Measurements from ENCODE around the gene UGT1A8. TPM values are rescaled to one million over a fixed set of nuclear protein-coding genes. Genes with fewer than 3 reads are reported as not detected.

The UGT1A8 gene
- polyA plus RNA-seq, 2 of the 4 experiments (the other 2 are of a cell fraction), result 0.22 TPM; not detected in 1

DNA sequence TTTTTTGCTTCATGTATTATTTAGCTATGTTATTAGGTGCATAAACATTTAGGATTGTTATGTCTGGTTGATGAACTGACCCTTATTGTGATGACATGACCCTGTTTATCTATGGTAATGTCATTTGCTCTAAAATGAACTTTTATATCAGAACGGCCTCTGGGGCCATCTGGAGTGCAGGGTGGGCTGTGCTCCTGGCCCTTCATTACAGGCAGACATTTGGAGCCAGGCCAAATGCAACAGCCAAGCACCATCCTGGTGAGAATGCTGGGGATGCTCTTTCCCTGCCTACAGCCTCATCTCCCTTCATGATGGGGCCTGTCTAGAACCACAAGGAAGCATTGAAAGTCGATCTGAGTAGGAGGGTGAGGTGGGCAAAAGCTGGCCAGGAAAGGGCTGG is 198.9 kb downstream of the UGT1A8 start:
- no peak for FAIRE-seq
- no peak for ATAC-seq
- WGBS (ENCODE audit: missing lambda C conversion rate), result 44% methylated on average over 2 of the region's 2 CpGs
- Histone ChIP-seq H3K9me3 (no peaks in the 10 kb centered on the region), H3K4me1 (peaks cover 24% of the 10 kb centered on the region), H3K27ac (peak overlapping the region; percentile 4 to 81; a peak in 5 of 6 replicates), H3K4me3 (no peak overlapping the region), H3K4me2 (no peak overlapping the region)
- no peak for DNase-seq (ENCODE audit: low read depth in 1 of 2, low spot score in 1 of 2)
- TF ChIP-seq JUN (IDR thresholded peaks at IDR 0.05), result no peak
- no peak for TF ChIP-seq EP300 (IDR thresholded peaks at IDR 0.05)
- no peak for TF ChIP-seq CBX8 (IDR thresholded peaks at IDR 0.05)
- no peak for TF ChIP-seq ESRRA (IDR thresholded peaks at IDR 0.05; ENCODE audit: borderline replicate concordance, low read length)
- no peak for TF ChIP-seq TFCP2L1 (CRISPR knock-in tag; IDR thresholded peaks at IDR 0.05)
- no peak for TF ChIP-seq CHD4 (IDR thresholded peaks at IDR 0.05; ENCODE audit: borderline replicate concordance)
- TF ChIP-seq POLR2AphosphoS2 (conservative IDR thresholded peaks at IDR 0.05; ENCODE audit: low read length), result no peak
- TF ChIP-seq ZNF302 (CRISPR knock-in tag; IDR thresholded peaks at IDR 0.05), result no peak
- TF ChIP-seq CBX2 (IDR thresholded peaks at IDR 0.05; ENCODE audit: borderline replicate concordance, low read depth), result no peak
- no peak for TF ChIP-seq MAFK (IDR thresholded peaks at IDR 0.05; ENCODE audit: partially characterized antibody)
- TF ChIP-seq, protein P1, sequence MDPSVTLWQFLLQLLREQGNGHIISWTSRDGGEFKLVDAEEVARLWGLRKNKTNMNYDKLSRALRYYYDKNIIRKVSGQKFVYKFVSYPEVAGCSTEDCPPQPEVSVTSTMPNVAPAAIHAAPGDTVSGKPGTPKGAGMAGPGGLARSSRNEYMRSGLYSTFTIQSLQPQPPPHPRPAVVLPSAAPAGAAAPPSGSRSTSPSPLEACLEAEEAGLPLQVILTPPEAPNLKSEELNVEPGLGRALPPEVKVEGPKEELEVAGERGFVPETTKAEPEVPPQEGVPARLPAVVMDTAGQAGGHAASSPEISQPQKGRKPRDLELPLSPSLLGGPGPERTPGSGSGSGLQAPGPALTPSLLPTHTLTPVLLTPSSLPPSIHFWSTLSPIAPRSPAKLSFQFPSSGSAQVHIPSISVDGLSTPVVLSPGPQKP (IDR thresholded peaks at IDR 0.05; ENCODE audit: low read depth, low read length), result no peak
- TF ChIP-seq MYC (IDR thresholded peaks at IDR 0.05; ENCODE audit: borderline replicate concordance, low read length), result no peak
- TF ChIP-seq CHD2 (IDR thresholded peaks at IDR 0.05; ENCODE audit: low read length, partially characterized antibody), result no peak
- ChIA-PET POLR2A (no interaction called here), CTCF (interaction anchor here (1.0 kb wide), 1 partner anchor 22 kb away, joined by 3 read pairs; no protein-coding TSS in a partner anchor)

DNA sequence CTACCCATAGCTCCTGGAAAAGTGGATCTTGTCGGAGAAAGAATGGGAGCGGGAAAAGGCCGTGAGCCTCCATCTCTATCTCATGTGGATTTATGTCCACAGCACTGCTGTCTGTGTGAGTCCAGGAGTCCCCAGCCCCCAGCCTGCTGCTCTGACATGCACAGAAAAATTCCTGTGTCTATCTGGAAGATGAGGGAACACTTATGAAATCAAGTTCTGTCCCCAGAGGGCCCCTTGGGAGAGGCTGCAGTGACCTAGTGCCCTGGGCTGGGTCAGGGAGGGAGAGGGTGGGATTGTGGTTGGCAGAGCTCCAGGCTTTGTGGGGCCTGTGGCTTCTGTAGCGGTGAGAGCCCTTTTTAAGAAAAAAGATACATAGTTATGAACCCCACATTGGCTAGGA is 199.3 kb downstream of the UGT1A8 start:
- 92% methylated on average over 4 of the region's 4 CpGs for WGBS (ENCODE audit: missing lambda C conversion rate)
- TF ChIP-seq MYC (IDR thresholded peaks at IDR 0.05; ENCODE audit: borderline replicate concordance, low read length) (no peak), EP300 (IDR thresholded peaks at IDR 0.05) (no peak), HOXB5 (CRISPR knock-in tag; IDR thresholded peaks at IDR 0.05) (no peak), ZSCAN20 (CRISPR knock-in tag; IDR thresholded peaks at IDR 0.05) (no peak), CBX8 (IDR thresholded peaks at IDR 0.05) (no peak), CBX2 (IDR thresholded peaks at IDR 0.05; ENCODE audit: borderline replicate concordance, low read depth) (no peak), PHF8 (IDR thresholded peaks at IDR 0.05; ENCODE audit: borderline replicate concordance, low read depth) (no peak), ESRRA (IDR thresholded peaks at IDR 0.05; ENCODE audit: borderline replicate concordance, low read length) (no peak)
- DNase-seq (ENCODE audit: low read depth in 1 of 2, low spot score in 1 of 2) (no peak), FAIRE-seq (no peak), ATAC-seq (no peak)
- Histone ChIP-seq H3K4me1 (peaks cover 24% of the 10 kb centered on the region), H3K4me2 (no peak overlapping the region), H3K9me3 (no peaks in the 10 kb centered on the region), H3K4me3 (no peak overlapping the region), H3K27ac (peak overlapping the region; percentile 4 to 81; a peak in 5 of 6 replicates)
- CTCF ChIA-PET, result interaction anchor here (1.0 to 1.1 kb wide), 2 partner anchors 16 to 22 kb away, joined by 3 read pairs; no protein-coding TSS in a partner anchor
- POLR2A ChIA-PET, result no interaction called here

DNA sequence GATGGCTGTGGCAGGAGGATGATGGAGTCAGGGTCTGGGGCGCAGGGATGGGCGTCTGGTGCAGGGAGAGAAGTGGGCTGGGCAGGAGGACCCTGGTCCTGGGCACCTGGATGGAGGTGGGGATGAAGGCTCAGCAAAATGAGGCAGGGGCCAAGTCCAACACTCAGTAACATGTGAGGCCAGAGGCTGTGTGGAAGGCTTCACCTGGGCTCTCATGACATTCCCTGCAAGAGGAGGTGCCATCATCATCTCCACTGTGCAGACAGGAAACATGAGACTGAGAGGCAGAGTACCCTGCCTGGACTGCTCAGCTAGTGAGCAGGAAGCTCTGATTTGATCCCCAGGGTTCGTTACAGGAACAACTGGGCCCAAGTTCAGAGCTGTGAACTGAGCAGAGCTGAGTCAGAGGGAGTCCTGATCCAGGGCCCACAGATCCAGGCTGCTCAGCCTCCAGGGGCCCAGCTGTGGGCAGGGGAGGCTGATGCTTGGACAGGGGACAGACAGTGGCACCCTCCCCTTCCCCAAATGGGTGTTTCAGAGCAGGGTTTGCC is 200.0 kb downstream of the UGT1A8 start:
- WGBS (ENCODE audit: missing lambda C conversion rate), result 82% methylated on average over 3 of the region's 3 CpGs
- no peak for DNase-seq (ENCODE audit: low read depth in 1 of 2, low spot score in 1 of 2)
- no peak for FAIRE-seq
- H3K4me3 ChIP-seq, result no peak overlapping the region
- no peak for ATAC-seq
- POLR2A ChIA-PET, result no interaction called here
- TF ChIP-seq FOSL2 (IDR thresholded peaks at IDR 0.05) (no peak), FOSL2 (CRISPR knock-in tag; IDR thresholded peaks at IDR 0.05) (no peak), HOXA7 (CRISPR knock-in tag; IDR thresholded peaks at IDR 0.05) (no peak)
- TF ChIP-seq, protein P2, sequence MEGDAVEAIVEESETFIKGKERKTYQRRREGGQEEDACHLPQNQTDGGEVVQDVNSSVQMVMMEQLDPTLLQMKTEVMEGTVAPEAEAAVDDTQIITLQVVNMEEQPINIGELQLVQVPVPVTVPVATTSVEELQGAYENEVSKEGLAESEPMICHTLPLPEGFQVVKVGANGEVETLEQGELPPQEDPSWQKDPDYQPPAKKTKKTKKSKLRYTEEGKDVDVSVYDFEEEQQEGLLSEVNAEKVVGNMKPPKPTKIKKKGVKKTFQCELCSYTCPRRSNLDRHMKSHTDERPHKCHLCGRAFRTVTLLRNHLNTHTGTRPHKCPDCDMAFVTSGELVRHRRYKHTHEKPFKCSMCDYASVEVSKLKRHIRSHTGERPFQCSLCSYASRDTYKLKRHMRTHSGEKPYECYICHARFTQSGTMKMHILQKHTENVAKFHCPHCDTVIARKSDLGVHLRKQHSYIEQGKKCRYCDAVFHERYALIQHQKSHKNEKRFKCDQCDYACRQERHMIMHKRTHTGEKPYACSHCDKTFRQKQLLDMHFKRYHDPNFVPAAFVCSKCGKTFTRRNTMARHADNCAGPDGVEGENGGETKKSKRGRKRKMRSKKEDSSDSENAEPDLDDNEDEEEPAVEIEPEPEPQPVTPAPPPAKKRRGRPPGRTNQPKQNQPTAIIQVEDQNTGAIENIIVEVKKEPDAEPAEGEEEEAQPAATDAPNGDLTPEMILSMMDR (IDR thresholded peaks at IDR 0.05), result no peak
- no peak overlapping the region for H3K4me2 ChIP-seq
- CTCF ChIA-PET, result interaction anchor here (1.1 kb wide), 1 partner anchor 15 kb away, joined by 3 read pairs; no protein-coding TSS in a partner anchor
- peak overlapping the region; percentile 51 to 81 for H3K27ac ChIP-seq
- H3K4me1 ChIP-seq, result peaks cover 22% of the 10 kb centered on the region
- no peaks in the 10 kb centered on the region for H3K9me3 ChIP-seq

Measured in A549 (cell line).